OCI-LY1 (cell line): Measurements from ENCODE around the gene GALNT2.

Experiments
- CTCF ChIP-seq: fragments of 200-600 bp; sonication (generic), shearing (Covaris generic); IDR thresholded peaks from 2 replicates; pipeline ENCODE4 v1.5.1; 2017; ENCODE audit warnings: mild to moderate bottlenecking, antibody characterized with exemption, low read length, moderate library complexity, mixed read lengths
- EZH2 ChIP-seq: fragments of 200-600 bp; sonication (generic), shearing (Covaris generic); IDR thresholded peaks from 2 replicates; pipeline ENCODE4 v1.8.0; 2017; ENCODE audit warnings: borderline replicate concordance, mixed run types, mild to moderate bottlenecking, antibody characterized with exemption, low read length, moderate library complexity, mixed read lengths

DNA sequence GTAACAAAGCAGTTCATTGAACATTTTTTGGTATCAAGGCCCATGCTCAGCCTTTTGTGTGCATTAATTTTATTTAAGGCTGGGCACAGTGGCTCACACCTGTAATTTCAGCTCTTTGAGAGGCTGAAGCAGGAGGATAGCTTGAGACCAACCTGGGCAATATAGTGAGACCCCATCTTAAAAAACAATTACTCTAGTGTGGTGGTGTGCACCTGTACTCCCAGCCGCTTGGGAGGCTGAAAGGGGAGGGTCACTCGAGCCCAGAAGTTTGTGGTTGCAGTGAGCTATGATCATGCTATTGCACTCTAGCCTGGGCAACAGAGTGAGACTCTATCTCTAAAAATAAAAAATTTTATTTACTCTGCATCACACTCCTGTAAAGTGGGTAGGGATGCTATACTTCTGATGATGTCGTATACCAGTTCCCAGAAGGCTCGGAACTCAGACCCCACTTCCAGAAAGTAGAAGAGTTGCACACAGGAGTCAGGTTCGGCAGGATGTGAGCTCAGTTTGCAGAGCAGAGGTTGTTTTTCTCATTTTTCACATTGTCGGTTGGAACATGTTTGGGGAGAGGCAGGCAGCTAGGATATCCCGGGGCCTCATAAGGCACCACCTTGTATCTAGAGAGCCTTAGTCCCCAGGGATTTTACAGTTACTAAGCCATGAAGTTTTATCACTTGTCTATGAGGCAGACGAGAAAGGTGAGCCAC lies 144.6 kb downstream of the GALNT2 start:
- no peak for TF ChIP-seq CTCF
- TF ChIP-seq EZH2: no peak
